ENCODE data around the gene ANKS4B. TPM values are rescaled to one million over a fixed set of nuclear protein-coding genes. Genes with fewer than 3 reads are reported as not detected.

Gene ANKS4B
- total RNA-seq, 4 donors from 2014 or later: not detected

DNA sequence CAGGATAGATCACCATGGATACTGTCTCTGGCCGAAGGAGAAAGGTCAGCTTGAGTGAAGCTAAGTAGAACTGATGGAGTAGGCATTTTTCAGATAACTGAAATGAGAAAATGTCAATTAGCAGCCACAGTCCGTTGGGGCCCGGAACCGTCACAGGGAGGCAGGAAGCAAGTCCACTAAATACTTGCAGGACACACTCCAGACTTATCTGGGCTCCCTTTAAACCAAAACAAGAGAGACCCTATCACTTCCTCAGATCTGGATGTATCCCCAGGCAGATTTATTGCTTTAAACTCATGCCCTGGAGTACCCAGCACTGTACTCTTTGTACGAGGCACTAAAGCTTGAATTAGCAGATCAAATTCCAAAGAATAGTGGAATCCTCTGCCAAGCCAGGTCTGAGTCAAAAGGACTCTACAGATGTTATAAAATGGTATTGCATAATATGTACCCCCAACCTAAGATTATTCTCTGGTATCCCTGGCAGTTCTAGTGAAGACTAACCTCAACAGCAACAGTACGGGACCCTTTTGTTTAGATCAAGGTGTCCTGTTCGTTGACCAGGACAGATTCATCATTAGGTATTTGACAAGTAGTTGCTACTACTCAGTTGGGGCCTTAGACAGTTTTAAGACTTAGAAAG, 30.2 kb upstream of the ANKS4B start:
- intact Hi-C loops (cut with DNase I): no loop called here
- H3K27ac ChIP-seq: no peak overlapping the region
- no peaks in the 10 kb centered on the region for H3K36me3 ChIP-seq
- DNase-seq: no peak
- peaks cover 0 to 54% (median 0%) of the 10 kb centered on the region in 4 donors for H3K27me3 ChIP-seq
- H3K4me3 ChIP-seq: no peak overlapping the region
- H3K4me1 ChIP-seq: no peaks in the 10 kb centered on the region
- no peak for TF ChIP-seq POLR2A (IDR thresholded peaks at IDR 0.05)
- TF ChIP-seq, protein P1, sequence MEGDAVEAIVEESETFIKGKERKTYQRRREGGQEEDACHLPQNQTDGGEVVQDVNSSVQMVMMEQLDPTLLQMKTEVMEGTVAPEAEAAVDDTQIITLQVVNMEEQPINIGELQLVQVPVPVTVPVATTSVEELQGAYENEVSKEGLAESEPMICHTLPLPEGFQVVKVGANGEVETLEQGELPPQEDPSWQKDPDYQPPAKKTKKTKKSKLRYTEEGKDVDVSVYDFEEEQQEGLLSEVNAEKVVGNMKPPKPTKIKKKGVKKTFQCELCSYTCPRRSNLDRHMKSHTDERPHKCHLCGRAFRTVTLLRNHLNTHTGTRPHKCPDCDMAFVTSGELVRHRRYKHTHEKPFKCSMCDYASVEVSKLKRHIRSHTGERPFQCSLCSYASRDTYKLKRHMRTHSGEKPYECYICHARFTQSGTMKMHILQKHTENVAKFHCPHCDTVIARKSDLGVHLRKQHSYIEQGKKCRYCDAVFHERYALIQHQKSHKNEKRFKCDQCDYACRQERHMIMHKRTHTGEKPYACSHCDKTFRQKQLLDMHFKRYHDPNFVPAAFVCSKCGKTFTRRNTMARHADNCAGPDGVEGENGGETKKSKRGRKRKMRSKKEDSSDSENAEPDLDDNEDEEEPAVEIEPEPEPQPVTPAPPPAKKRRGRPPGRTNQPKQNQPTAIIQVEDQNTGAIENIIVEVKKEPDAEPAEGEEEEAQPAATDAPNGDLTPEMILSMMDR (IDR thresholded peaks at IDR 0.05): no peak
- H3K9me3 ChIP-seq: no peaks in the 10 kb centered on the region
- WGBS, 2 donors: 60 to 61% methylated on average over 4 to 7 of the region's 7 CpGs

DNA sequence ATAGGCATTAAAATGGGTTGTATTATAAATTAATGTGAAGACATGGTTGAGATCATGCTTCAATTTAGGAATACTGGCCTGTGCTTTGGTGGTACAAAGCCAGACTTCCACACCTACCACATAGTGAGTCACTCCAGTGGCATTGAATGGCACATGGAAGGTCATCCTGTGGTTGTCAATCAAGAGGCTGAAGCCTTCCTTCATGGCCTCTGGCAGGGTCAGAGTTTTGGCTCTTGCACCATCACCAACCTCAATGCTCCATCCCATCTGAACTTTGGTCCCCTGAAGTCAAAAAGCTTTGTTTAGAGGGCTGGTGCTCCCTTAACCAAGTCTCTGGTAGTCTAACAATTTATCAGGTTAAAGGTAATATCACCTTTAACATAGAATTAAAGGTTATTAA, 28.2 kb upstream of the ANKS4B start:
- peaks cover 0 to 52% (median 0%) of the 10 kb centered on the region in 4 donors for H3K27me3 ChIP-seq
- no peak overlapping the region for H3K4me3 ChIP-seq
- no peak for TF ChIP-seq POLR2A (IDR thresholded peaks at IDR 0.05)
- TF ChIP-seq, protein P1 (IDR thresholded peaks at IDR 0.05): no peak
- DNase-seq: no peak
- no peak overlapping the region for H3K27ac ChIP-seq
- peaks cover 0 to 12% (median 4%) of the 10 kb centered on the region in 3 donors for H3K4me1 ChIP-seq
- intact Hi-C loops (cut with DNase I): no loop called here
- no peaks in the 10 kb centered on the region for H3K9me3 ChIP-seq
- H3K36me3 ChIP-seq: no peaks in the 10 kb centered on the region

DNA sequence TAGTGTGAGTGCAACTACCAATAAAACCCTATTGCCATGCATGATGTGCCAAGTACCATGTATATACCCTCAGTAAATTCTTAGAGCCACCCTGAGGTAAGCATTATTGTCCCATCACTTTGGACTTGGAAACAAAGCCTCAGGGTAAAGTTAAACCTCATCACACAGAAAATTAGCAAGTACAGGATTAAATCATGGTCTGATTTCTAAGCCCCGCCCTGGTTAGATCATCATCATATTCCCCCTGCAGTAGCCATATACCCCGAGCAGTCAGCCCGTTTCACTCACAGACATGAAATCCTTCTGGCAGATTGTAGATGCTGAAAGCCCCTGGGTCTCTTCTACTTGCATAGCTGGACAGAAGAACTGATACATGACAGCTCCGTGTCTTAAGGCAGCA, 26.9 kb upstream of the ANKS4B start:
- intact Hi-C loops (cut with DNase I): no loop called here
- peaks cover 0 to 12% (median 4%) of the 10 kb centered on the region in 3 donors for H3K4me1 ChIP-seq

DNA sequence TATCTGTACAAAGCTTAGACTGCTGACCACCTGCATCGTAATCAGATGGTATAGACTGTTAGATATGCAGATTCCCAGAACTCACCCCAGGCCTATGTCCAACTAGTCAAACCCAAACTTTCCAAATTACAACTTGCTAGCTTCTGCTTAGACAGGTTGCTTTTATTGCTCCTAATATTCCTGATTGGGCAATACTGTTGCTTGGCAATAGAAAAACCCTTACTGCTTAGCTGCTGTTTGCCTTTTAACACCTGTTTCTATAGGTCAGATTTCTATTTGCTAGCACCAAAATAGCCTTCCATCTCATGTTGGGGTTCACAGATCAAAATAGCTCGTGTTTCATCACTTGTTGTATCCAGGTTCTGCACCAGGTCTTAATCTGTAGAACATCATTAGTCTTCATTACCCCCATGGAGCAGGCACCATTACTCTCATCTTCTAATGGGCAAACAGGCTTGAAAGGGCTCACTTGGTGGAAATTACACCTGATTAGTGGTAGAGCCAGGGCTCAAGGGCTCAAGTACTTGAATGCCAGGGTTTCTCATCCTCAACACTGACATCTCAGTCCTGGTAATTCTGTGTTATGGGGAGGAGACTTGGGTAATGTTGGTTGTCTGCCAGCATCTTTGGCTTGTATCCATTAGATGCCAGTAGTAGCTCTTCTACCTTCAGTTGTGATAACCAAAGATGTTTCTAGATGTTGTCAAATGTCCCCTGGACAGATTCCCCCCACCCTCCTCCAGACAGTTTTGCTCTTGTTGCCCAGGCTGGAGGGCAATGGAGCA, 24.9 kb upstream of the ANKS4B start:
- no peak for DNase-seq
- intact Hi-C loops (cut with DNase I): no loop called here
- no peaks in the 10 kb centered on the region for H3K9me3 ChIP-seq
- TF ChIP-seq, protein P1 (IDR thresholded peaks at IDR 0.05): no peak
- no peak for TF ChIP-seq POLR2A (IDR thresholded peaks at IDR 0.05)
- no peaks in the 10 kb centered on the region for H3K36me3 ChIP-seq
- no peak overlapping the region for H3K4me3 ChIP-seq
- peaks cover 0 to 12% (median 4%) of the 10 kb centered on the region in 3 donors for H3K4me1 ChIP-seq
- H3K27me3 ChIP-seq: peaks cover 0 to 45% (median 0%) of the 10 kb centered on the region in 4 donors
- WGBS, 2 donors: 64 to 67% methylated on average over 2 of the region's 2 CpGs
- no peak overlapping the region for H3K27ac ChIP-seq

More for the DNA sequence above, 26.9 kb upstream of the ANKS4B start:
- WGBS, 2 donors: 81 to 86% methylated on average over 4 of the region's 4 CpGs
- H3K27me3 ChIP-seq: peaks cover 0 to 46% (median 0%) of the 10 kb centered on the region in 4 donors
- no peak for DNase-seq
- H3K4me3 ChIP-seq: no peak overlapping the region
- no peak for TF ChIP-seq POLR2A (IDR thresholded peaks at IDR 0.05)
- TF ChIP-seq, protein P1 (IDR thresholded peaks at IDR 0.05): no peak
- no peaks in the 10 kb centered on the region for H3K9me3 ChIP-seq
- H3K36me3 ChIP-seq: no peaks in the 10 kb centered on the region
- no peak overlapping the region for H3K27ac ChIP-seq

DNA sequence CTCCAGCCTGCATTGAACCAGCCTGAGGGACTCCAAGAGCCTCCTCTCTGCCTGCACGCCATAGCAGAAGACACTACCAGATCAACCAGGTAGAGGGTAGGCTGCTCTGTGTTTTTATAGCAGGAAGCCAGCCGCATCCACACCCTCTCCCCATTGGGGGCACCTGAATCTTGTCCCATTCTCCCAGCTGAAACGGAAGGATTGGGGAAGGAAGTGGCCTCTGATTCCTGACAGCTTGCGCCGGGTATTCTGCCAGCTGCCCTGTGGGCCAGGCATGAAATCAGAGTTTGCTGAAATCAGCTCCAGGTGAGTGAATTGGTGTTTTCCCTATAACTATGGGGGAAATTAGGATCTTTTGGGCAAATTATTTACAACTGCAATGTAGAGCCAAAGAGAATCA, 22.0 kb upstream of the ANKS4B start, which contains the start of gene ZP2:
Gene ZP2, minus strand, starts transcription at position 89 of the 400 bp plus-strand sequence. Its CDS starts 27 bp downstream, at position 62.
- intact Hi-C loops (cut with DNase I): no loop called here
- H3K4me3 ChIP-seq: no peak within 1 kb of the TSS
- peaks cover 0 to 15% (median 4%) of the 10 kb centered on the region in 3 donors for H3K4me1 ChIP-seq
- no peak within 1 kb of the TSS for H3K27ac ChIP-seq
- no peak for DNase-seq
- WGBS, 2 donors: 75% methylated on average over 4 of the region's 5 CpGs; no CpG with 5 or more reads in 1 of the 2 donors
- TF ChIP-seq, protein P1 (IDR thresholded peaks at IDR 0.05): no peak
- no peak for TF ChIP-seq POLR2A (IDR thresholded peaks at IDR 0.05)
- peaks cover 0 to 49% (median 0%) of the 10 kb centered on the region in 4 donors for H3K27me3 ChIP-seq
- no peaks in the 10 kb centered on the region for H3K36me3 ChIP-seq
- no peaks in the 10 kb centered on the region for H3K9me3 ChIP-seq

All from esophagus squamous epithelium (tissue), 5 donors.